HepG2 (cell line): ENCODE measurements around the gene LCN12. TPM values are rescaled to one million over a fixed set of nuclear protein-coding genes. Genes with fewer than 3 reads are reported as not detected.

ENCODE experiments used
- ATAC-seq: fragments of 200-7000 bp; cut with Tn5 transposase; 3 replicates; pipeline ENCODE4 v1.9.1; 2020; ENCODE audit warnings: mild to moderate bottlenecking, moderate library complexity
- BruUV-seq: library from RNA; stranded (reverse); fragments of 400-500 nt; replicated peaks from 2 replicates; lab custom pipeline; 2021; lab: Mats Ljungman, UMichigan
- CTCF ChIA-PET: fragments of 300-600 bp; formaldehyde crosslinking; extraction: SDS; loops from one replicate; lab custom pipeline; 2021; ENCODE audit warnings: low total read pairs, inconsistent platforms, low intra/inter-chr PET ratio; lab: Yijun Ruan, JAX
- POLR2A ChIA-PET: fragments of 350-600 bp; sonication (Branson Sonifier 250); formaldehyde crosslinking; loops from one replicate; lab custom pipeline; 2020; ENCODE audit warnings: antibody characterized with exemption, inconsistent platforms; lab: Yijun Ruan, JAX
- DNase-seq: peaks from one replicate; pipeline ENCODE4 v3.0.0-alpha.2; 2015; ENCODE audit warnings: low spot score
- FAIRE-seq: peaks from 3 replicates; lab custom pipeline; 2011; peaks lifted over from hg19 to GRCh38; lab: Jason Lieb, UNC
- H2AFZ ChIP-seq: one replicate; pipeline ENCODE4 v1.6.1; 2011; ENCODE audit warnings: low read length, inconsistent platforms
- H3K27ac ChIP-seq: fragments of 300-600 bp; 3 replicates; pipeline ENCODE4 v1.8.0; 2011; ENCODE audit warnings: mixed run types, mild to moderate bottlenecking, mixed read lengths, low read length, inconsistent platforms; ENCODE audit not compliant: insufficient read depth; ENCODE audit errors: extremely low read length
- H3K27me3 ChIP-seq, 2 experiments: fragments of 200-600 bp in 1 of 2; 2 replicates in 1 of 2; 3 replicates in 1 of 2; pipeline versions ENCODE4 v1.6.0 to v1.8.0; 2011; ENCODE audit warnings: low read length in 2 of 2, mild to moderate bottlenecking in 2 of 2, moderate library complexity in 2 of 2, inconsistent platforms in 1 of 2; ENCODE audit not compliant: insufficient read depth in 2 of 2, control insufficient read depth in 1 of 2
- H3K36me3 ChIP-seq, 2 experiments: fragments of 200-600 bp in 1 of 2; replicated peaks in 1 of 2; 2 replicates in 1 of 2; 3 replicates in 1 of 2; pipeline versions ENCODE4 v1.5.1 to v1.8.0; 2011; ENCODE audit warnings: low read length in 2 of 2, inconsistent platforms in 1 of 2; ENCODE audit not compliant: insufficient read depth in 2 of 2, control insufficient read depth in 1 of 2
- H3K4me1 ChIP-seq: 2 replicates; pipeline ENCODE4 v1.5.1; 2012; ENCODE audit warnings: low read length, inconsistent platforms; ENCODE audit not compliant: insufficient read depth
- H3K4me2 ChIP-seq: 2 replicates; pipeline ENCODE4 v1.6.0; 2011; ENCODE audit warnings: low read depth, low read length, inconsistent platforms
- H3K4me3 ChIP-seq, 3 experiments: fragments of 200-600 bp in 1 of 3; sonication (generic), shearing (Covaris generic) in 1 of 3; replicated peaks in 1 of 3; 2 replicates each; pipeline ENCODE4 v1.5.1; 2011 to 2016; ENCODE audit warnings: low read length in 3 of 3, inconsistent platforms in 2 of 3, low read depth in 2 of 3, mild to moderate bottlenecking in 2 of 3, control low read depth in 1 of 3, mixed read lengths in 1 of 3; ENCODE audit not compliant: insufficient read depth in 1 of 3
- H3K79me2 ChIP-seq: one replicate; pipeline ENCODE4 v1.6.1; 2011; ENCODE audit warnings: low read length, inconsistent platforms; ENCODE audit not compliant: insufficient read depth
- H3K9ac ChIP-seq: 2 replicates; pipeline ENCODE4 v1.6.0; 2011; ENCODE audit warnings: mild to moderate bottlenecking, low read depth, low read length, inconsistent platforms; ENCODE audit not compliant: insufficient read depth
- H3K9me3 ChIP-seq: 2 replicates; pipeline ENCODE4 v1.5.1; 2012; ENCODE audit warnings: mild to moderate bottlenecking, low read length
- H4K20me1 ChIP-seq: 2 replicates; pipeline ENCODE4 v1.6.0; 2011; ENCODE audit warnings: inconsistent platforms, mild to moderate bottlenecking, low read length, moderate library complexity; ENCODE audit not compliant: insufficient read depth
- AKAP8 ChIP-seq: sonication (generic); formaldehyde crosslinking; IDR thresholded peaks from 2 replicates; pipeline ENCODE4 v1.5.1; 2020; ENCODE audit warnings: mild to moderate bottlenecking, missing genetic modification reagents
- ERF ChIP-seq: IDR thresholded peaks from 2 replicates; pipeline ENCODE4 v1.6.1; 2018; ENCODE audit warnings: missing biosample characterization, missing genetic modification reagents
- ISX ChIP-seq: sonication (generic); formaldehyde crosslinking; conservative IDR thresholded peaks from 2 replicates; pipeline ENCODE4 v1.5.0; 2020; ENCODE audit warnings: missing genetic modification reagents
- KAT8 ChIP-seq: IDR thresholded peaks from 2 replicates; pipeline ENCODE4 v1.6.1; 2016; ENCODE audit warnings: missing genetic modification reagents, missing compliant biosample characterization
- MEIS2 ChIP-seq: sonication (generic); formaldehyde crosslinking; IDR thresholded peaks from 2 replicates; pipeline ENCODE4 v1.9.0; 2021; ENCODE audit warnings: mild to moderate bottlenecking, missing genetic modification reagents
- NFE2L1 ChIP-seq: sonication (generic); formaldehyde crosslinking; IDR thresholded peaks from 2 replicates; pipeline ENCODE4 v1.4.0; 2020; ENCODE audit warnings: missing genetic modification reagents, mild to moderate bottlenecking, borderline replicate concordance
- POLR2AphosphoS5 ChIP-seq: IDR thresholded peaks from 2 replicates; pipeline ENCODE4 v1.6.1; 2012; ENCODE audit warnings: low read depth, low read length
- SP5 ChIP-seq: IDR thresholded peaks from 2 replicates; pipeline ENCODE4 v1.6.1; 2016; ENCODE audit warnings: low read depth, borderline replicate concordance
- TEAD2 ChIP-seq: sonication (generic); formaldehyde crosslinking; IDR thresholded peaks from 2 replicates; pipeline ENCODE4 v1.9.0; 2021; ENCODE audit warnings: missing genetic modification reagents
- ZBTB38 ChIP-seq: sonication (generic); formaldehyde crosslinking; IDR thresholded peaks from 2 replicates; pipeline ENCODE4 v1.5.1; 2020; ENCODE audit warnings: mild to moderate bottlenecking, missing genetic modification reagents
- ZNF121 ChIP-seq: sonication (generic); formaldehyde crosslinking; IDR thresholded peaks from 2 replicates; pipeline ENCODE4 v1.5.0; 2020; ENCODE audit warnings: mild to moderate bottlenecking, missing genetic modification reagents
- WGBS: methylation state at CpG from one replicate; pipeline ENCODE4 v1.1.6; 2017; ENCODE audit warnings: low lambda C conversion rate; 5-methylcytosine and 5-hydroxymethylcytosine counted together
- in situ Hi-C: cut with HindIII; loops from 2 replicates; pipeline ENCODE4 v1.10.0; 2017; ENCODE audit warnings: low pct_unique_long_range_greater_than_20kb; ENCODE audit not compliant: extremely low pct_ligation_motif_present
- intact Hi-C: fragments of 100-400 bp; cut with micrococcal nuclease; formaldehyde crosslinking; loops from one replicate; pipeline ENCODE4 v1.10.0; 2022; ENCODE audit not compliant: unreplicated experiment
- polyA plus RNA-seq, 8 experiments: library from polyadenylated mRNA; depleted of rRNA in 3 of 8; stranded (reverse) in 7 of 8; unstranded in 1 of 8; fragments of >200 nt; fragmentation: Illumina TruSeq in 4 of 8; extraction: Trizol in 4 of 8; gene quantifications; 2 replicates each; pipeline versions ENCODE4 v1.2.1 to v1.2.3, GENCODE V29; 2011 to 2016; ENCODE audit warnings: low read depth in 4 of 8, missing spikeins in 1 of 8, mixed read lengths in 1 of 8; ENCODE audit not compliant: insufficient read depth in 1 of 8
- total RNA-seq, 5 experiments: library from RNA; depleted of rRNA; stranded (reverse); fragments of >200 nt; fragmentation: Illumina TruSeq; extraction: Trizol; gene quantifications; 2 replicates each; pipeline ENCODE4 v1.2.3, GENCODE V29; 2016; ENCODE audit warnings: low read depth in 1 of 5
- TF ChIP-seq, protein P1 (sequence below): sonication (generic); formaldehyde crosslinking; IDR thresholded peaks from 2 replicates; pipeline ENCODE4 v1.8.0; 2022; ENCODE audit warnings: mild to moderate bottlenecking, missing genetic modification reagents, borderline replicate concordance
- TF ChIP-seq, protein P2 (sequence below), 2 experiments: IDR thresholded peaks; 2 replicates each; pipeline ENCODE4 v1.6.1; 2011 to 2012; ENCODE audit warnings: low read length in 2 of 2, borderline replicate concordance in 1 of 2, low read depth in 1 of 2, mild to moderate bottlenecking in 1 of 2, moderate library complexity in 1 of 2
- TF ChIP-seq, protein P3 (sequence below), 2 experiments: fragments of 450-650 bp in 1 of 2; sonication (generic) in 1 of 2; formaldehyde crosslinking; IDR thresholded peaks; 2 replicates each; pipeline versions ENCODE4 v1.5.0 to v1.8.0; 2020 to 2022; ENCODE audit warnings: mild to moderate bottlenecking in 1 of 2, missing genetic modification reagents in 1 of 2
- TF ChIP-seq, protein P4 (sequence below): sonication (generic); formaldehyde crosslinking; IDR thresholded peaks from 2 replicates; pipeline ENCODE4 v1.4.0; 2020; ENCODE audit warnings: low read depth, missing genetic modification reagents

Gene LCN12
- total and polyA plus RNA-seq, 2 of the 13 experiments (the other 11 are each of a cell fraction or from before 2014, with no cell fraction given), result 3.4 to 6.9 TPM

DNA sequence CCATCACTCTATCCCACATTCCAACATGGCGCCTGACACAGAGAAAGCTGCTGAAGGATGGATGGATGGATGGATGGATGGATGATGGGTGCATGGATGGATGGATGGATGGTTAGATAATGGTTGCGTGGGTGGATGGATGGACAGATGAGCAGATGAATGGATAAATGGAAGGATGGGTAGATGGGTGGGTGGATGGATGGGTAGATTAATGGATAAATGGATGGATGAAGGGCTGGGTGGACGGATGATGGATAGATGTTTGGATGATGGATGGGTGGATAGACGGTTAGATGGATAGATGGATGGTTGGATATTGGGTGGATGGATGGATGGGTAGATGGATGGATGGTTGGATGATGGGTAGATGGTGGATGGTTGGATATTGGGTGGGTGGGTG, 4.5 kb downstream of the LCN12 start (continued):
- no peak for TF ChIP-seq MEIS2 (CRISPR knock-in tag)
- TF ChIP-seq NFE2L1, result no peak
- no peak for TF ChIP-seq ERF (CRISPR knock-in tag)

DNA sequence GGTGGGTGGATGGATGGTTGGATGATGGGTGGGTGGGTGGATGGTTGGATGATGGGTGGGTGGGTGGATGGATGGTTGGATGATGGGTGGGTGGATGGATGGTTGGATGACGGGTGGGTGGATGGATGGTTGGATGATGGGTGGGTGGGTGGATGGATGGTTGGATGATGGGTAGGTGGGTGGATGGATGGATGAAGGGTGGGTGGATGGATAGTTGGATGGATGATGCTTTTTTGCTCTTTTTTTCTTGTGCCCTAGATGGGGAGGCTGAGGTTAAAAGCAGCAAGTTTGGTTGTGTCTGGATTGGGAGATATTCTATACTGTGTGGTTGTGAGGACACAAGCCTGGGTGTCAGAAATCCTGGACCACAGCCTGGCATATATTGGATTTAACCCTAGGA, 5.4 kb downstream of the LCN12 start:
- in situ Hi-C loops, result no loop called here
- intact Hi-C loops, result no loop called here
- no peaks in the 10 kb centered on the region for H4K20me1 ChIP-seq
- BruUV-seq, result no TSS peak
- ChIA-PET CTCF (no interaction called here), POLR2A (no interaction called here)
- FAIRE-seq (no peak), DNase-seq (no peak), ATAC-seq (no peak)
- H3K9ac ChIP-seq, result no peak overlapping the region
- 88% methylated on average over 1 of the region's 1 CpG for WGBS
- no peak overlapping the region for H2AFZ ChIP-seq
- H3K79me2 ChIP-seq, result no peaks in the 10 kb centered on the region
- H3K27me3 ChIP-seq, result peaks cover 11 to 26% of the 10 kb centered on the region in 2 experiments
- H3K4me3 ChIP-seq, result no peak overlapping the region
- H3K27ac ChIP-seq, result no peak overlapping the region
- no peaks in the 10 kb centered on the region for H3K36me3 ChIP-seq
- H3K9me3 ChIP-seq, result no peaks in the 10 kb centered on the region
- H3K4me2 ChIP-seq, result no peak overlapping the region
- no peaks in the 10 kb centered on the region for H3K4me1 ChIP-seq
- TF ChIP-seq, protein P1, sequence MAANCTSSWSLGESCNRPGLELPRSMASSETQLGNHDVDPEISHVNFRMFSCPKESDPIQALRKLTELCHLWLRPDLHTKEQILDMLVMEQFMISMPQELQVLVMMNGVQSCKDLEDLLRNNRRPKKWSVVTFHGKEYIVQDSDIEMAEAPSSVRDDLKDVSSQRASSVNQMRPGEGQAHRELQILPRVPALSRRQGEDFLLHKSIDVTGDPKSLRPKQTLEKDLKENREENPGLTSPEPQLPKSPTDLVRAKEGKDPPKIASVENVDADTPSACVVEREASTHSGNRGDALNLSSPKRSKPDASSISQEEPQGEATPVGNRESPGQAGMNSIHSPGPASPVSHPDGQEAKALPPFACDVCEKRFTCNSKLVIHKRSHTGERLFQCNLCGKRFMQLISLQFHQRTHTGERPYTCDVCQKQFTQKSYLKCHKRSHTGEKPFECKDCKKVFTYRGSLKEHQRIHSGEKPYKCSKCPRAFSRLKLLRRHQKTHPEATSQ (CRISPR knock-in tag), result no peak
- TF ChIP-seq POLR2AphosphoS5 (no peak), ISX (CRISPR knock-in tag) (no peak), ZBTB38 (CRISPR knock-in tag) (no peak), AKAP8 (CRISPR knock-in tag) (no peak), ZNF121 (CRISPR knock-in tag) (no peak), KAT8 (CRISPR knock-in tag) (no peak), SP5 (CRISPR knock-in tag) (no peak), TEAD2 (CRISPR knock-in tag) (no peak)
- TF ChIP-seq, protein P2, sequence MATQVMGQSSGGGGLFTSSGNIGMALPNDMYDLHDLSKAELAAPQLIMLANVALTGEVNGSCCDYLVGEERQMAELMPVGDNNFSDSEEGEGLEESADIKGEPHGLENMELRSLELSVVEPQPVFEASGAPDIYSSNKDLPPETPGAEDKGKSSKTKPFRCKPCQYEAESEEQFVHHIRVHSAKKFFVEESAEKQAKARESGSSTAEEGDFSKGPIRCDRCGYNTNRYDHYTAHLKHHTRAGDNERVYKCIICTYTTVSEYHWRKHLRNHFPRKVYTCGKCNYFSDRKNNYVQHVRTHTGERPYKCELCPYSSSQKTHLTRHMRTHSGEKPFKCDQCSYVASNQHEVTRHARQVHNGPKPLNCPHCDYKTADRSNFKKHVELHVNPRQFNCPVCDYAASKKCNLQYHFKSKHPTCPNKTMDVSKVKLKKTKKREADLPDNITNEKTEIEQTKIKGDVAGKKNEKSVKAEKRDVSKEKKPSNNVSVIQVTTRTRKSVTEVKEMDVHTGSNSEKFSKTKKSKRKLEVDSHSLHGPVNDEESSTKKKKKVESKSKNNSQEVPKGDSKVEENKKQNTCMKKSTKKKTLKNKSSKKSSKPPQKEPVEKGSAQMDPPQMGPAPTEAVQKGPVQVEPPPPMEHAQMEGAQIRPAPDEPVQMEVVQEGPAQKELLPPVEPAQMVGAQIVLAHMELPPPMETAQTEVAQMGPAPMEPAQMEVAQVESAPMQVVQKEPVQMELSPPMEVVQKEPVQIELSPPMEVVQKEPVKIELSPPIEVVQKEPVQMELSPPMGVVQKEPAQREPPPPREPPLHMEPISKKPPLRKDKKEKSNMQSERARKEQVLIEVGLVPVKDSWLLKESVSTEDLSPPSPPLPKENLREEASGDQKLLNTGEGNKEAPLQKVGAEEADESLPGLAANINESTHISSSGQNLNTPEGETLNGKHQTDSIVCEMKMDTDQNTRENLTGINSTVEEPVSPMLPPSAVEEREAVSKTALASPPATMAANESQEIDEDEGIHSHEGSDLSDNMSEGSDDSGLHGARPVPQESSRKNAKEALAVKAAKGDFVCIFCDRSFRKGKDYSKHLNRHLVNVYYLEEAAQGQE (IDR thresholded peaks at IDR 0.05; ENCODE audit: borderline replicate concordance in 1 of 2, low read depth in 1 of 2, low read length in 2 of 2), result no peak
- TF ChIP-seq, protein P3, sequence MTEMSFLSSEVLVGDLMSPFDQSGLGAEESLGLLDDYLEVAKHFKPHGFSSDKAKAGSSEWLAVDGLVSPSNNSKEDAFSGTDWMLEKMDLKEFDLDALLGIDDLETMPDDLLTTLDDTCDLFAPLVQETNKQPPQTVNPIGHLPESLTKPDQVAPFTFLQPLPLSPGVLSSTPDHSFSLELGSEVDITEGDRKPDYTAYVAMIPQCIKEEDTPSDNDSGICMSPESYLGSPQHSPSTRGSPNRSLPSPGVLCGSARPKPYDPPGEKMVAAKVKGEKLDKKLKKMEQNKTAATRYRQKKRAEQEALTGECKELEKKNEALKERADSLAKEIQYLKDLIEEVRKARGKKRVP (CRISPR knock-in tag; IDR thresholded peaks at IDR 0.05), result no peak
- TF ChIP-seq, protein P4, sequence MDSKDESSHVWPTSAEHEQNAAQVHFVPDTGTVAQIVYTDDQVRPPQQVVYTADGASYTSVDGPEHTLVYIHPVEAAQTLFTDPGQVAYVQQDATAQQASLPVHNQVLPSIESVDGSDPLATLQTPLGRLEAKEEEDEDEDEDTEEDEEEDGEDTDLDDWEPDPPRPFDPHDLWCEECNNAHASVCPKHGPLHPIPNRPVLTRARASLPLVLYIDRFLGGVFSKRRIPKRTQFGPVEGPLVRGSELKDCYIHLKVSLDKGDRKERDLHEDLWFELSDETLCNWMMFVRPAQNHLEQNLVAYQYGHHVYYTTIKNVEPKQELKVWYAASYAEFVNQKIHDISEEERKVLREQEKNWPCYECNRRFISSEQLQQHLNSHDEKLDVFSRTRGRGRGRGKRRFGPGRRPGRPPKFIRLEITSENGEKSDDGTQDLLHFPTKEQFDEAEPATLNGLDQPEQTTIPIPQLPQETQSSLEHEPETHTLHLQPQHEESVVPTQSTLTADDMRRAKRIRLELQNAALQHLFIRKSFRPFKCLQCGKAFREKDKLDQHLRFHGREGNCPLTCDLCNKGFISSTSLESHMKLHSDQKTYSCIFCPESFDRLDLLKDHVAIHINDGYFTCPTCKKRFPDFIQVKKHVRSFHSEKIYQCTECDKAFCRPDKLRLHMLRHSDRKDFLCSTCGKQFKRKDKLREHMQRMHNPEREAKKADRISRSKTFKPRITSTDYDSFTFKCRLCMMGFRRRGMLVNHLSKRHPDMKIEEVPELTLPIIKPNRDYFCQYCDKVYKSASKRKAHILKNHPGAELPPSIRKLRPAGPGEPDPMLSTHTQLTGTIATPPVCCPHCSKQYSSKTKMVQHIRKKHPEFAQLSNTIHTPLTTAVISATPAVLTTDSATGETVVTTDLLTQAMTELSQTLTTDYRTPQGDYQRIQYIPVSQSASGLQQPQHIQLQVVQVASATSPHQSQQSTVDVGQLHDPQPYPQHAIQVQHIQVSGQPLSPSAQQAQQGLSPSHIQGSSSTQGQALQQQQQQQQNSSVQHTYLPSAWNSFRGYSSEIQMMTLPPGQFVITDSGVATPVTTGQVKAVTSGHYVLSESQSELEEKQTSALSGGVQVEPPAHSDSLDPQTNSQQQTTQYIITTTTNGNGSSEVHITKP (CRISPR knock-in tag), result no peak
